HTERT RPE-1 (cell line): ENCODE results near the gene WDR20.

Source experiments
- in situ Hi-C: fragments of 300-500 bp; cut with MboI; formaldehyde crosslinking; loops from 4 replicates; pipeline ENCODE4 v1.14.3; 2020; ENCODE audit warnings: low sequenced_read_pairs

The WDR20 gene

DNA sequence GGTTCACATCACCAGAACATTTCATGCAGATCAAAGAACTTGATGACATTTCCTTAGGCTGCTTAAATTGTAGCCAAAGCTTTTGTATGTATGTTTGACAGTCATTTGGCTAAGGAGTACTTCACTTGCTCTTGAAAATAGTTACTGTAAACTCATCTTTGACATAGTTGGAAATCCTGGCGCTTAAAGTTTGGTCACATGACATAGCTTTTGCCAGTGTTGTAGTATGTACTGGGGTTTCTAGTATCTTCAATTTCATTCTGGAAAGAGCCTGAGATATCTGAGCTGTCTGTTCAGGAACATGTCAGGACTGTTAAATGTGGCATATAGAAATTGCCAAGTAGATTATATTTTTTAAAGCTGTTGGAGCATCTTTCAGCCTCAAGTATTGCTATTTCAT, 55.7 kb downstream of the WDR20 start:
- in situ Hi-C loops, result no loop called here

DNA sequence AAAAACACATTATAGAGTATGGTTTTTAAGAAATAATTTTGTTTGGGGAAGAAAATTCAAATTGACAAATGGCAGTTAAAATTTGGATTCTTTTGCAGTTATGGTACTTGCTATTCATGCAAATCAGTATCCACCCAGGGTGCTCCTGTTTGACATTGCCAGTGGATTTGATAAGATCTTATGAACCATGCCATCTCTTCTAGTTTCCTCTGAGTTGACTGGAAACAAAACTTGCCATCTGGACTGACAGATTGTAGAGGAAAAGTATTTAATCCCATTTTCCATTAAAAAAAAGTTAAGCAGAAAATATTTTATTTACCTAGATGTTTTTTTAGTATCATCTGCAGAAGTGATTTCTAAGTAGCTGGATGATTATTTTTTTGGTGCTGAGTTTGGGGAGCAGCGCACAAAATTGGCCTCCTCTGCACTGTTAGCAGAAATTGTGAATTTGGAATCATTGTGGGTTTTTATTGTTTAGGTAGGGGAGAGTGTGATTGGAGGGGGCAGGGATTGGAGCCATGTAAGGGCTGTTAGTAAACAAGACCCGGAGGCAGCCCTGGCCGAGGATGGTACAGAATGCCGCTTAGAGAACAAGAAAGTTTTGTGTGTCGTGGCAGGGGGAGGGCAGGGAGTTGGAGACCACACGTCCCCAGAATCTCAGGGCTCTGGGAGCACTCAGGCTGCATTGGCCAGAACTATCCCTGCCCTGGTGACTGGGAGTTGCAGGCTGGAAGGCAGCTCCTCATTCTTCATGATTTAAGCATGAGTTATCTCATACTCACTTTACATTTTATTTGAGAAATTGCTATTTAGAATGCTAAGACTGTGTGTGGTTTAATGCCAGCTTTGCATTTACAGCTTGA, 56.6 kb downstream of the WDR20 start:
- in situ Hi-C loops, result no loop called here

DNA sequence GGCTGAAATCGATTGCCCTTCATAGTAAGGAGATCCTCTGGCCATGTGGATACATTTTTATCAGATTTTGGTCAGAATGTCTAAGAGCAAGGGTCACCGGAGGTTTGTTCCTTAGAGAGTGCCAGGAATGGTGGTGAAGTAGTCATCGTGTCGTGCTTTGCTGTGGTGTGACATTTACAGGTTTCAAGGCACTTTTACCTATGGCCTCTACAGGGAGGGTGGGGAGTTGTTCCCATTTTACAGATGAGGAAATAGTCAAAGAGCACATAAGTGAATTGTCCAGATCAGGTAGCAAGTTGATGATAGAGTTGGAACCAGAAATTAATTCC, 57.2 kb downstream of the WDR20 start:
- in situ Hi-C loops, result no loop called here

- in situ Hi-C loops, result no loop called here
Measured at GRCh38 chr14:102197317-102197853, 57.7 kb downstream of the WDR20 start.

GRCh38 chr14:102200690-102201352, 61.1 kb downstream of the WDR20 start:
- in situ Hi-C loops, result no loop called here

- in situ Hi-C loops, result no loop called here
Measured at GRCh38 chr14:102201353-102201738, 61.6 kb downstream of the WDR20 start.

DNA sequence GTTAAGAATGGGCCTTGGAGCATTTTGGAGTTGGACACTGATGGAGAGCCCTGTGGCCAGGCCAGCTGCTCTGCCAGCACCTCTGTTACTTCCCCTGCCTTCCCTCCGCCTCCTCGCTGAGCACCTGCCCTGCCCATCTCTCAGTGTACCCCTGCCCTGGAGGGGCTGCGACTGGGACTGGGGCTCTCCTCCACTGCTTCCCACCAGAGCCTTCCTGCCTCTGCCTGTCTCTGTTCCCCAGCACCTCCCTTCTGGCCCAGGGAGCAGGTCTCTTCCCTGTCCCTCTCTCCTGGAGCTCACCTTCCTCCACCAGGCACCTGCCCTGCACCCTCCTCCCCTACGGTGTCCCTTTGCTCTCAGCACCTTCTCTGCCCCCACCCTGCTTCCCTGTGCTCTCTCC, 62.1 kb downstream of the WDR20 start:
- in situ Hi-C loops, result no loop called here

GRCh38 chr14:102202944-102203343, 63.2 kb downstream of the WDR20 start:
- in situ Hi-C loops, result no loop called here

DNA sequence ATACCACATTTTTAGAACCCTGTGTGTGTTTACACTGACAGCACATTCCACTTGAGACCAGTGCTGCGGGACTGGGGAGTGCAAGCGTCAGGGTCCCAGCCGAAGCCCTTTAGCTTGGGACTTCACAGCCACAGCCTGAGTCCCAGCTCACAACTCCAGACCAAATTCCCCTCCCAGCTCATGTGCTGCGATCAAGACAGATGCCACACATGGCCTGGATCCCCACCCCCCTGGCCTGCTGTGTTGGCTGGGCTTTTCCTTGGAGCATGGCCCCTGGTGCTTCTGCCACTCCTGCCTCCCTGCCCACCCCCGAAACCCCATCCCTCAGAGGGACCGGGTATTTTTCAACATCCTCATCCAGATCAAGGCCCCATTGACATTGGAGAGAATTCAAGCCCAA, 63.7 kb downstream of the WDR20 start:
- in situ Hi-C loops, result no loop called here

- in situ Hi-C loops, result no loop called here
Measured at GRCh38 chr14:102205560-102205959, 65.9 kb downstream of the WDR20 start.

- in situ Hi-C loops, result no loop called here
Measured at GRCh38 chr14:102206918-102207317, 67.2 kb downstream of the WDR20 start.

DNA sequence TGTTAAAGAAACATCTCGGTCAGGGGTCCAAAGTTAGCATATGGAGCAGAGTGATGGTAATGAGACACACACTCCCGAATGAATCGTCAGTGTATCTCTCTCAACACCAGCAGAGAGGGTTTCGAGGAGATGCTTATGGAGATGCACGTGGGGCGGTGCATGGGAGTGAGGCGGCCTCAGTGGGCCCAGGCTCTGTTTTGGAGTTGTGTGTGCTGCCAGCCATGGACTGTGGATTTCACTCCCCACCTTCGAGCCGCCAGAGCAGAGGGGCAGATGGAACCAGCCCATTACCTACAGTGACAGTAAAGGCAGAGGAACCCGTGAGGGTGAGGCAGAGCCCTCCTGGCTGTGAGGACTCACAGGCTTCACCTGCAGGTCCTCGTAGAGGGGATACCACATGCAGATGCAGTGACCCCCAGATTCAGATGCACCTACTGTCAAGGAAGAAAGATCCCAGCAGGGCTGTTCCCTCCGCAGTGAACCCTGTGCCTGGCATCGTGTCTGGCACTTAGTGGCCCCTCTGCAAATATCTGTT, 68.2 kb downstream of the WDR20 start:
- in situ Hi-C loops, result no loop called here

- in situ Hi-C loops, result no loop called here
Measured at GRCh38 chr14:102208741-102209140, 69.0 kb downstream of the WDR20 start.

DNA sequence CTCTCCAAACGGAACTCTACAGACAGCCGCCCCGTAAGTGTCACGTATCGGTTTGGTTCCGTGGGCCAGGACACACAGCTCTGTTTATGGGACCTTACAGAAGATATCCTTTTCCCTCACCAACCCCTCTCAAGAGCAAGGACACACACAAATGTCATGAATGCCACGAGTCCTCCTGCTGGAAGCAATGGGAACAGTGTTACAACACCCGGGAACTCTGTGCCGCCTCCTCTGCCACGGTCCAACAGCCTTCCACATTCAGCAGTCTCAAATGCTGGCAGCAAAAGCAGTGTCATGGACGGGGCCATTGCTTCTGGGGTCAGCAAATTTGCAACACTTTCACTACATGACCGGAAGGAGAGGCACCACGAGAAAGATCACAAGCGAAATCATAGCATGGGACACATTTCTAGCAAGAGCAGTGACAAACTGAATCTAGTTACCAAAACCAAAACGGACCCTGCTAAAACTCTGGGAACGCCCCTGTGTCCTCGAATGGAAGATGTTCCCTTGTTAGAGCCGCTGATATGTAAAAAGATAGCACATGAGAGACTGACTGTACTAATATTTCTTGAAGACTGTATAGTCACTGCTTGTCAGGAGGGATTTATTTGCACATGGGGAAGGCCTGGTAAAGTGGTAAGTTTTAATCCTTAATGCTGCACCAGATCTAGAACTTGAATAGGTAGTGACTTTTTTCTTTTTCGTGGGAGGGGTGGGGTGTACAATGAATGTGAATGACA, 69.7 kb downstream of the WDR20 start:
- in situ Hi-C loops, result no loop called here

GRCh38 chr14:102210421-102211042, 70.8 kb downstream of the WDR20 start:
- in situ Hi-C loops, result no loop called here

GRCh38 chr14:102211240-102211639, 71.5 kb downstream of the WDR20 start:
- in situ Hi-C loops, result no loop called here

DNA sequence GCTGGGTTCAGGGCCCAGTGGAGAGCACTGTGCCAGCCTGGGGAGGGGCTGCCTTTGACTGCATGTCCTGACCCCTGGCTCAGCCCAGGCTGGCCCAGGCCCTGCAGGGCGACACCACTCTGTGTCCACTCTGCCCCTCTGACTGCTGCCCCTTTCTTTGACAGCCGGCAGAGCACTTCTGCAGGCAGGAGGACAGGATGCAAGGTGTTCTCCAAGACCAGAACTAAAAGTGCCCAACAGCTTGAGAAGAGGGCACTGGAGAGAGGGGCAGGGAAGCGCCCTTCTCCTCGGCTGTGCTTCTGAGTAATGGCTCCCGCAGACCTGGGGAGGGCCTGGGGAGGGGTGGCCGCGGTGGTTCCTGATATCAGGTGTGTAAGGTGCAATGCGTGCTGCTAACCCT, 72.7 kb downstream of the WDR20 start:
- in situ Hi-C loops, result no loop called here

- in situ Hi-C loops, result no loop called here
Measured at GRCh38 chr14:102212845-102213244, 73.1 kb downstream of the WDR20 start.

DNA sequence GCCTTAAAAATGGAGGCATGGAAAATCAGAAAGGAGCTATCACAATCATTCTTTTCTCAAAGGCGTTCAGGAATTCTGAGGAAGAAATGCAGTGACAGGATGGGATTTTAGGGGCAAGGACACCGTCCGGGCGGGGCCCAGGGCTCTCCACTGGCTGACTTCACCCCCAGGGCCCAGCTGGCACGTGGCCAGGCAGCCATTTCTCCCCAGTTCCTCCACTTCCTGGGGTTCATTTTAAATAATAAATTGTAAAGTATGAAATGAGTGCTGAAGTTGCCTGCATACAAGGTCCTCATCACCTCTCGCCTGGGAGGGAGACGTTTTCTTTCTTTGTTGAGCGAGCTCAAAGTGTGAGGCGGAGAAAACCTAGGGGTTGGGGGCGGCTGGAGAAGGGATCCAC, 73.8 kb downstream of the WDR20 start:
- in situ Hi-C loops, result no loop called here

GRCh38 chr14:102213984-102214658, 74.4 kb downstream of the WDR20 start:
- in situ Hi-C loops, result no loop called here
